ENCODE results near the gene WDCP.

GRCh38 chr2:23993736-23994269, 53.4 kb downstream of the WDCP start:
- TF ChIP-seq POLR2AphosphoS5 (IDR thresholded peaks at IDR 0.05; ENCODE audit: insufficient read depth, low read depth, low read length) (no peak), GATA2 (IDR thresholded peaks at IDR 0.05; ENCODE audit: insufficient read depth, insufficient read length, low read depth, low read length) (no peak), POLR2A (IDR thresholded peaks at IDR 0.05; ENCODE audit: low read depth, low read length) (no peak), CTCF (IDR thresholded peaks at IDR 0.05; ENCODE audit: extremely low read depth in 1 of 2, insufficient read depth in 1 of 2, low read depth in 1 of 2, low read length in 2 of 2) (no peak)
